Cerebellar cortex (tissue), 1 donor: ENCODE measurements around the gene ATP13A2.

ENCODE experiments used
- DNase-seq: peaks from one replicate; pipeline ENCODE4 v3.0.0-alpha.2; 2015; ENCODE audit warnings: low spot score

The ATP13A2 gene, protein sequence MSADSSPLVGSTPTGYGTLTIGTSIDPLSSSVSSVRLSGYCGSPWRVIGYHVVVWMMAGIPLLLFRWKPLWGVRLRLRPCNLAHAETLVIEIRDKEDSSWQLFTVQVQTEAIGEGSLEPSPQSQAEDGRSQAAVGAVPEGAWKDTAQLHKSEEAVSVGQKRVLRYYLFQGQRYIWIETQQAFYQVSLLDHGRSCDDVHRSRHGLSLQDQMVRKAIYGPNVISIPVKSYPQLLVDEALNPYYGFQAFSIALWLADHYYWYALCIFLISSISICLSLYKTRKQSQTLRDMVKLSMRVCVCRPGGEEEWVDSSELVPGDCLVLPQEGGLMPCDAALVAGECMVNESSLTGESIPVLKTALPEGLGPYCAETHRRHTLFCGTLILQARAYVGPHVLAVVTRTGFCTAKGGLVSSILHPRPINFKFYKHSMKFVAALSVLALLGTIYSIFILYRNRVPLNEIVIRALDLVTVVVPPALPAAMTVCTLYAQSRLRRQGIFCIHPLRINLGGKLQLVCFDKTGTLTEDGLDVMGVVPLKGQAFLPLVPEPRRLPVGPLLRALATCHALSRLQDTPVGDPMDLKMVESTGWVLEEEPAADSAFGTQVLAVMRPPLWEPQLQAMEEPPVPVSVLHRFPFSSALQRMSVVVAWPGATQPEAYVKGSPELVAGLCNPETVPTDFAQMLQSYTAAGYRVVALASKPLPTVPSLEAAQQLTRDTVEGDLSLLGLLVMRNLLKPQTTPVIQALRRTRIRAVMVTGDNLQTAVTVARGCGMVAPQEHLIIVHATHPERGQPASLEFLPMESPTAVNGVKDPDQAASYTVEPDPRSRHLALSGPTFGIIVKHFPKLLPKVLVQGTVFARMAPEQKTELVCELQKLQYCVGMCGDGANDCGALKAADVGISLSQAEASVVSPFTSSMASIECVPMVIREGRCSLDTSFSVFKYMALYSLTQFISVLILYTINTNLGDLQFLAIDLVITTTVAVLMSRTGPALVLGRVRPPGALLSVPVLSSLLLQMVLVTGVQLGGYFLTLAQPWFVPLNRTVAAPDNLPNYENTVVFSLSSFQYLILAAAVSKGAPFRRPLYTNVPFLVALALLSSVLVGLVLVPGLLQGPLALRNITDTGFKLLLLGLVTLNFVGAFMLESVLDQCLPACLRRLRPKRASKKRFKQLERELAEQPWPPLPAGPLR

DNA sequence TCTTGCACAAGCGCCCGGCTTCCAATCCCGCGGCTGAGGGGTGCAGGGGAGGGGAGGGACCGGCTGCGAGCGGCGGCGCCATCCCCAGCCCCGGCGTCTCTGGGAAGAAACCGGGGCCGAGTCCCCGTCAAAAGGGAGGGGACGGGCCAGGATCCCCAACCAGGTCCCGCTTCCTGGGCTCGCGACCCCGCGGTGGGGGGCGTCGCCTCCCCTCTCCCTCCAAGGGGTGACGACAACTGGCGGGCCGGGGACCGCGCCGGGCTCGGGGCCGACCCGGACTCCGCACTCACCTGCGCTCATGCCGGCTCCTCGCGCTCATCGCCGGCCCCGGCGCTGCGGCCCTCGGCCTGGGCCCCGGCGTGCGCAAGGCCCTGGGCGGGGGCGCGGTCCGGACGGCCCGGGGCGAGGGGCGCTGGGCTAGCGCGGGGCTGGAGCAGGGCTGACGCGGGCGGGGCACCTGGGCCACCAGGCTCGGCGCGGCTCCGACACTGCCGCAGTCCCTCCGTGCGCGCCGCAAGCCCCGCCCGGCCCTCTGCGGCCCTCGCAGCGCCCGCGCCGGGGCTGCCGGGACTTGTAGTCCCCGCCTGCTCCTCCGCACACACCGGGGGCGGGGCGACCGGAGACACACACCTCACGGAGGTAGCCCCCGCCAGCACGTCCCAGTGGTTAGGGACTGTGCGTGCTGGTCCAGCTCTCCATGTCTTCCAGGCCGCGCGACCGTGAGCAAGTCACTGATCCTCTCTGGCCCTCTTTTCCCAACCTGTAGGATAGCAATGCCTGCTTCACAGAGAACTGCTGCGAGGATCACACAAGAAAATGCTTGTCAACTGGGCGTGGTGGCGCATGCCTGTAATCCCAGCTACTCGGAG is at the start of gene ATP13A2:
TSS of gene ATP13A2 (minus strand) at position 490 of the 869 bp plus-strand sequence. CDS start at position 300, 190 bp downstream.
- DNase-seq, result peak; percentile 91

DNA sequence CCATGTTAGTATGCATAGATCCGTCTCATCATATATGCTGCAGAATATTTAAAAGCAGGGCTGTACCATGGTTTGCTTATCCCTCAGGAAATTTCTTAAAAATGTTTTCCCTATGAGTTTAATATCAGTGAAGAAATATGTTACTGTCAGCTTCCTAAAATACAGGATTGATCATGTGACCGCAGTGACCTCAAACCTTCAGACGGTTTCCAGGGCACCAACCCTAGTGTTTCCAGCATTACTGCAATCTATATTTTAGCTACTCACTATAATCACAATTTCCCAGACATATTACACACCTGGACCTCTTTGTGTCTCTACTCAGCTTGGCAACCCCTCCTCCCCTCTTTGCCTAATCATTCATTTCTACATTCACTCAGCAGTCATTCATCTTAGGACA is 49.8 kb upstream of the ATP13A2 start:
- DNase-seq, result no peak

DNA sequence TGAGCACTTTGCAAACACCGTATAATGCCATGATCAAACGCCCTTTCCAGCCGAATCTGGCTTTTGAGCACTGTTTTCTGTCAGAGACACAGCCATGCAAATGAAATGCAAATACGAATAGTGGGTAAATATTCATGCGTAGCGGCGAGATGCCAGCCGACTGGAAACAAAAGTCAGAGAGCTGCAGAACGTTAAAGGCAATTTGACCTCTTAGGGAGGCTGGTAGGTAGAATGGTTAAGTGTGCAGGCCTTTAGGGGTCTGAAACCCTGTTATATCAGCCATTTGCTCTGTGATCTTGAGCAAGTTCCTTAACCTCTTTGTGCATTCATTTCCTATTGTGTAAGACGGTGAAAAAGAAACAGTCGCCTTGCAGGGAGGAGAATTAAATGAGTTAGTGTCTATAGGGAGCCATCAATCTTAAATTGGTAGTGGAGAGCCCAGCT is 48.6 kb upstream of the ATP13A2 start:
- DNase-seq, result no peak

DNA sequence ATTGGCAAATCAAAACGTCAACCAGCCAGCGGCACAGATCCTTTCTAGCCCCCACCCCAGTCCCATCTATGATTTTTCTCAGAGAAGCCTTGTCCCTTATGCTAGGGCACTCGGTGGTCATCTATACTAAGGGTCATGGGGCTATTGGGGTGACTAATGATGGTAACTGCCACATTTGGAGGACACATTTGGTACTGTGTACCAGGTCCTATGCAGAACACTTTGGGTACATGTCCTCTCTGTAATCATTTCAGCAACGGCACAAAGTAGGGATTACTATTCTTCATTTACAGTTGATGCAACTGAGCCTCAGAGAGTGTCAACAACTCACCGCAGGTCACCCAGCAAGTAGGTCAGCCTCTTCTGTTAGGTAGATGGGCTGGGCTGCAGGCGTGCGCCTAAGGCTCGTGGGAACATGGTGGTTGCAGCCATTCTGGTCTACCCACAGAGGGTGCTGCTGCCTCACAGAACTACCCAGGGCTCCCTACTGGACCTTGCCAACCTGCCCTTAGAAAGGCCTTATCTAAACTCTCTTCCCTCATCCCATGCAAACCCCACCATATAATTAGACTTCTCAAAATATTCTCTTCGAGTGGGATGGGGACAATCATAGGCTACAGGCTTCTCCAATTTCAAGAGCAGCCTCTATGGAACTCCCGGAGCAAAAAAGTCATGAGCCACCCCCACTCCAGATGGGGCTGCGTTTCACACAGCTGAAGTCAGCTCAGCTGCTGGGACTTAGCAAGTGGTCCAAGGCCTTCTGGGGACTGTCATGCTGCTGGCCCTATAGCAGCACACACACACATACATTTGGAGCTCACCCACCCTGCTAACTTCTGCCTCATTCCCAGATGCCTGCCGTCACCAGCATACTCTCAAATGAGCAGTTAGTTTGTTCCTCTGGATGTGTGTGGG is 47.9 kb upstream of the ATP13A2 start:
- peak; percentile 85 for DNase-seq

DNA sequence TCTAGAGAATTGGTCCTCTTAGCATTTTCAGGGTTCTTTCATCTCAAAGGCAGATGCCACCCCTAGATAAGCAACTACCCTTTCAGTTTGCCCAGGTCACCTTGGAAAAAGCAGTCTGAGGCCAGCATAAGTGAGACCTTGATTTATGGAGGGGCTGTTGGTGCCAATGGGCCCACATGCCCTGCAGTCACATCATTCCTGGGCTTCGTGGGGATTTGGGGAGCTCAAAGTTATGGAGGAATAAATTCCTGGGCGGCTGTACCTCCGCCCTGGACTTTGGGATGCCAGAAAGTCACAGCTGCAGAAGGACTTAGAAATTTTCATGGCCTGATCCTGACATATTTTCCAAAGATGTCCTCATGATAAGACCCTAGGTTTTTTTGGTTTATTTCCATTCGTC is 44.8 kb upstream of the ATP13A2 start:
- DNase-seq, result no peak

DNA sequence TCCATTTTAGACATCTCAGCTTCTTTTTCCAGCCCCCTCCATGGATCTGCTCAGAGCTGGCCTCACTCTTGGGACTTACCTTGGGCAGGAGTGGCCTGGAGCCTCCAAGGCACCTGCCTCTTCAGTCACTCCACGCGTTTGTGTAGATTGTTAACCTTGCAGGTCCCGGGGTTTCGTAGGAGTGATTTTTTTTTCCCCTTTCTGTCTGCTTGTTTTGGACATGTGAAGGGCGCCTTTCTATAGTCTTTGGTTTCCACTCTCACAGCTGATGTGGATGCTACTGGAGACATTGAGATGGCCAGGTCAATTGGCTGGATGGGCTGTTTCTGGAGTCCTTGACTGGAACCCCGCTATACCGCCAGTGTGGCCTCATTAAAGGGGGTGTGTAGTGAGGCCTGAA is 44.1 kb upstream of the ATP13A2 start:
- DNase-seq, result no peak

DNA sequence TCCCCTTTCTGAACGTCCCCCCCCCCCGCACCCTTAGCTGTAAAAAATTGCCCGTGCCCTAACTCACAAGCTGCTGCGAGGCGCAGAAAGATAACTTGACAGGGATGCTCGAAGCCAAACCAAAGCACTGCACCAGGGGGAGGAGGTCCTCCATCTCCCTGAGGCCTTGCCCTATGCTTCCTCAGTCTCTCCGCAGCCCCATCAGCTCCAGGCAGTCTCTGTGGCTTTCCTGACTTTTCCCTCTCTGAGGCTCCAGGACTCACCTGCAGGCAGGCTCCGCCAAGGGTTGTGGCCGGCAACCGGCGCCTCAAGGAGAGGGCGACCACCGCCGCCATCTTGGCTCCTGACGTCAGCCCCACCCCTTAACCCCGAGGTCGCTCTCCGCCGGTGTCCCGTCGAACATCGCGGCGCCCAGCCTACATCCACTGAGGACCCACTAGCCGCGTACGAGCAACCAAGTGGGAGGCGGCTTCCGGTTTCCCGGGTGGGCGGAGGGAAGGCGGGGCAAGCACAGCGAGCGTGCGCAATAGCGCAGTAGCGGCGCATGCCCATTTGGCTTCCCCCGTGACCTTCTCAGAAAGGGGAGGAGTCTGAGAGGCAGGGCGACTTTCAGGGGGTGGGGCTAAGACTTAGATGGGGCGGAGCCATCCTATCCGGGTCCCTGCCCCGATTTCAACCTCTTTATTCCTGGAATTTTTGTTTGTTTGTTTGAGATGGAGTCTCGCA is 42.1 kb upstream of the ATP13A2 start, which contains the start of gene SDHB:
TSS of gene SDHB (minus strand) at position 348 of the 726 bp plus-strand sequence. CDS start at position 335, 13 bp downstream.
- DNase-seq, result peak; percentile 98

DNA sequence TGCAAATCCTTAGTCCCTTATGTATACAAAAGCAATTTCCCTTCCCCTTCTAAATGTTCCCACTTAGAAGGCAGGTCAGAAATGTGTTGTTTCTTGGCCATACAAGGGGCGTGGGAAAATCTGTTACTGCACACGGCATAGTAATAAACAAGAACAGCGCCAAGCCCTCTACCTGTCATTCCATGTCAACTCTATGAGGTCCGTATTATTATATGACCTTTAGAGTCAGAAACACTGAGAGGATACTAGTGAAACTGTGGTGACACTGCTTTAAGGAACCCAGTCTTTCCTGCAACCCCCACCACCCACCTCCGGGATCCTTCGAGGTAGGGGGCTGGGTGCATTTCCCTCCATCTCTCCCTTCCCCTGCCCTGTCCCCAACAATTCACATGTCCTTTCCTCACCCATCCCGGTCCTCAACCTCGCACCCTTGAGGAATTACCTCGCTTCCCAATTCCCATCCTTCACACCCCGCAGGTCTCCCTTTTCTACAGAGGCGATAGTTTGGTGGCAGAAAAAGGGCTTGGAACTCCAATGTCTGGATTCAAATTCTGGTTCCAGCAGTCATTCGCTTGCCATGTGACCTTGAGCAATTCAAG is 41.5 kb upstream of the ATP13A2 start:
- DNase-seq, result no peak

DNA sequence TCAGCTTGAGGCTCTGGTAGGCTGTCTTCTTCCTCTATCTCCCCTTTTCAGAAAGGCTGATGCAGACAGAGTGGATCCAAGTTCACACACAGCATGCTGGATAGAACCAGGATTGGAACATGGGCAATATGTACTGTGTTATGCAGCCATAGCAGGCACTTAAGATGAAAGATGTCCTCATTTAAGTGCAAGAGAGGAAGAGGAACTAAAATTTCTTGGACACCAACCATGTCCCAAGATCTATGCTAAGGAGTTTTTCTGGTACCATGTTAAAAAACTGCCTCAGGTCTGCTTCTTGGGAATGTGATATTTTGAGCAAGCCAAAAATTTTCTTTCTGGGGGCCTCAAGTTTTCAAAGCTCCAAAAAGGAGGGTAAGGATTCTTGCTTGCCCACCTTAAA is 40.9 kb upstream of the ATP13A2 start:
- no peak for DNase-seq

DNA sequence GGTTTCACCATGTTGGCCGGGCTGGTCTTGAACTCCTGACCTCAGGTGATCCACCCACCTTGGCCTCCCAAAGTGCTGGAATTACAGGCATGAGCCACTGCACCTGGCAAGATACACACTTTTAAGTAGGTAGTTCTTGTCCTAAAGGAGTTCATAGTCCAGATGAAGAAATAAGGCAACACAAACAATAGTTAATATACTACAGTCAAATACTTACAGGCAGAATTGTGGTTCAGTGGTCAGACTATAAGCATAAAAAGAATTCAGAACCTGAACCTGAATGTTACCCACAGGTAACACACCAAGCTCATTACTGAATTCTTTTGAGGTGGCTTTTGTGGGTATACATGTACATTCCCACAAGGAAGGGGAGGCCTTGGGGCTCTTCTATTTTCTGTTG is 40.3 kb upstream of the ATP13A2 start:
- no peak for DNase-seq

DNA sequence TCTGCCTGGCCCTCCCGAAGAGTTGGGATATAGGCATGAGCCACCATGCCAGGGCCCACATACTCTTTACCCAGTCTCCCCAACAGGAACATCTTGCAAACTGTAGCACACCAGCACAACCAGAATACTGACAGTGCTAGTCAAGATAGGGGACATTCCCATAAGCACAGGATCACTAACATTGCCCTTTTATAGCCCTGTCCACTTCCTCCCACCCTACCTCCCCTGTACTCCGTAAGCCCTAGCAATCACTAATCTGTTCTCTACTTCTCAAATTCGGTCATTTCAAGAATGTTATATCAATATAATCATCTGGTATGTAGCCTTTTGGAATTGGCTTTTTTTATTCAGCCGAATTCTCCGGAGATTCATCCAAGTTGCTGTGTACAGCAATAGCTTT is 36.2 kb upstream of the ATP13A2 start:
- DNase-seq, result no peak

DNA sequence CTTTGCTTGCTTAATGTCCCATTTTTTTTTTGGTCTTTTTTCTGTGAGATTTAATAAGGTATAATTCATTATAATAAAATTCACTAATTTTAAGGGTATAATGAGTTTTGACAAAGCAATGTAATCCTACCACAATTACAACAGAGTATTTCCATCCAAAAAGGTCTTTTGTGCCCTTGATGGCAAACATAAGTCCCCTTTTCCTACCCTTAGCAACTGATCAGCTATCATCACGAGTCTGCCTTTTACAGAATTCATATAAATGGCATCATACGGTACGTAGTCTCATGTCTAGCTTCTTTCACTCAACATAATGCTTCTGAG is 34.6 kb upstream of the ATP13A2 start:
- DNase-seq, result no peak

DNA sequence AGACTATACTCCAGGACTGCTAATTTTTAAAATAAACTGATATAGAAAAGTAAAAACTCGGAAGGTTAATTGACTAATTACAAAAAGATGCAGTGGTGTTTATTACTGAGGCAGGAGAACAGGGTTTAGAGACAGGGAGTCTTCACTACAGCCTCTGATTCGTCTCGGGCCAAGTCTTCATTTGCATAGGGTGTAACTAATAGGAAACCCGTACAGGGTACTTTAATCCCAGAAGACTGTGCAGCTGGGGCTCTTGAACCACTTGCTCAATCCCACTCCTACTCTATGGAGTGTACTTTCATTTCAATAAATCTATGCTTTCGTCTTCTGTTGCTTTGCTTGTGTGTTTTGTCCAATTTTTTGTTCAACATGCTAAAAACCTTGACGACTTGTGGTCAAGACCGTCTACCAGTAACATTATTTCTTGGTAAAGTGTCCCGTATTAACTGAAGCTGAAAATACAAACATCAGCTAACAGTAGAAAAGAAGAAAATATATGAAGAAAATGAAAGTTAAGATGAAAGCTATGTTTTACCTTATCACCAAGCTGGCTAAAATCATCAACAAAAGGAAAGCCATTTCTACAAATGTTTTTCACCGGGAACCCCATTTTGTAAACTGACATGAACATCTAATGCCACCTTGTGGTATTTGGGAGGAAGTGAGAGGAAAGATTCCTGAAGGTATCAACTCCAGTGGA is 34.1 kb upstream of the ATP13A2 start:
- DNase-seq, result peak; percentile 84

DNA sequence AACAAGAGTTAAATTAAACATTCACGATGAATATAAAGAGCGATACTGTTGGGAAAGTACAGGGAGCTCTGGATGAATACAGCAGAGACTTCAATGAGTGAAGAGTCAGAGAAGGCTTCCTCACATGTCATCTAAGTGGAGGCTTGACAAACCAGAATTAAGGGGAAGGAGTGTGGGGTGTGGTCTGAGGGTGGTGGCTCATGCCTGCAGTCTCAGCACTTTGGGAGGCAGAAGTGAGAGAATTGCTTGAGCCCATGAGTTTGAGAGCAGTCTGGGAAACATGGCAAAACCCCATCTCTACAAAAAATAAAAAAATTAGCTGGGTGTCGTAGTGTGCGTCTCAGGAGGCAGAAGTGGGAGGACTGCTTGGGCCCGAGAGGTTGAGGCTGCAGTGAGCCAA is 33.4 kb upstream of the ATP13A2 start:
- DNase-seq, result no peak

DNA sequence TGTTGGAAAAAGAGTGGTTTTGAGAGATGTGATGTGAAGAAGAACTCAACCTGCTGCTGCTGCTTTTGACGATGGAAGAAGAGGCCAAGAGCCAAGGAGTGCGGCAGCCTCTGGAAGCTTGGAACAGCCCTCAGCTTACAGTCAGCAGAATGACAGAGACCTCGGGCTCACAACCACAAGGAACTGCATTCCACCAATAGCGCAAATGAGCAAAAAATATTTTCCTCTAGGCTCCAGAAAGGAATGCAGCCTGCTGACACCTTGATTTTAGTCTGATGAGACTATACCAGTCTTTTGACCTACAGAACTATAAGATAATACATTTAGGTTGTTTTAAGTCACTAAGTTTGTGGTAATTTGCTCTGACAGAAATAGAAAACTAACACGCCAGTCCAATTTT is 31.9 kb upstream of the ATP13A2 start:
- no peak for DNase-seq

DNA sequence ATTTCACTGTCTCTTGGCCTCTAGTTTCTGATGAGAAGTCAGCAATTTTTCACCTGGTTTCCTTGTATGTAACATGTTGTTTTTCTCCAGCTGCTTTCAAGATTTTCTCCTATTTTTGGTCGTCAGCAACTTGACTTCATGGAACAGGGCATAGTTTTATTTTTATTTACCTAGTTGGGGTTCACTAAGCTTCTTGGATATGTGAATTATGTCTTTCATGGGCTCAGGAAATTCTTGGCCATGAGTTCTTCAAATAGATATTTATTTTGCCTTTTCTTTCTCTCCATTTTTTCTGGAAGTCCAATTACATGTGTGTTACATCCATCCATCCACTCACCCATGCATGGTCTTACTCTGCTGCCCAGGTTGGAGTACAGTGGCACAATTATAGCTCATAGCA is 28.4 kb upstream of the ATP13A2 start:
- no peak for DNase-seq

DNA sequence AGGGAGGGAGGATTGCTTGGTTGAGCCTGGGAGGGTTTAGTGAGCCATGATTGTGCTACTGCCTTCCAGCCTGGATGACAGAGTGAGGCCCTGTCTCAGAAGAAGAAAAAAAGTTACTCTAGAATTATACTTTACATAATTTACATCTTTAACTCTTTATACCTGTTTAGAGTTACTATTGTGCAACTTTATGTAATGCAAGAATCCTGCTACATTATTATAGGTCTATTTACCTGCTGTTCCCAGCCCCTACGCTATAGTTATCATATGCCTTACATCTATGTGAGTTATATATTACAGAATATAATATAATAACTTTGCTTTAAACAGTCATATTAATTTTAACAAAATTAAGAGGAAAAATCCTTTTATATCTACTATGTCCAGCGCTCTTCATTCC is 27.8 kb upstream of the ATP13A2 start:
- no peak for DNase-seq

DNA sequence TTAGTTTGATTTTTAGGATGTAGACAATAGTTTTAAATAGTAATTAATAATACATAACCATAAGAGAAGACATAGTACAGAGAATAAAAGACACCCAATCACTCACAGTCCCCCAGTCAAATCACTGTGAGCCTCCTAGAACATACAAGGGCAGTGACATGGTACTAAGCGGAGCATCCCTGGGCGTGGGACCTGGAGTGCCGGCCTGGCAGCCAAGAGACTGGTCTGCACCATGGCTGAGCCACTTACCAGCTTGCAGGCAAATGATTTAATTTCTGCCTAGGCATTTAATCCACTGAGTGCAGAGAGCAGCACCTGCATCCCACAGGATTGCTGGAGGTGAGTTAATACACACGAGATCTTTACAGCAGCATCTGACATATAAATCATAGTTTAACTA is 21.8 kb upstream of the ATP13A2 start:
- no peak for DNase-seq

DNA sequence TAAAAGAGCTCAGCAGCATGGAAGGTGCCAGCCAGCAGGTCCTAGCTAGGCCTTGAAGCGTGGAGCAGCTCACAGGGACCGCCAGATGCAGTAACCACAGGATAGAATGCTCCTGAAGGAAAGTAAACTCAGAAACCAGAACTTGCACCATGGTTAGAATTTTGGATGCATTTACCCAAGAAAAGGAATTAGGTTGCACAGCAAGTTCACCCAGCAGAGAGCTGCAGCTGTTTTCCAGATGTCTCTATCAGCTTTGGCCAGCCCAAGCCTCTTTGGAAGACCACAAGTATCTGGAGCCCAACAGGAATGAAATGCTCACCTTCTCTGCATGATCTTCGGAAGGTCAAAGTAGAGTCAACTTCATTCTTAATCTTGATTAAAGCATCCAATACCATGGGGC is 21.0 kb upstream of the ATP13A2 start:
- no peak for DNase-seq
